H1 (cell line): ENCODE measurements around the gene NPIPA8.
"Not testable (repeated sequence)": the region's sequence is repeated elsewhere in the genome, so short reads cannot be mapped to it uniquely, and the experiment has no call there.

ENCODE experiments used
- BRCA1 ChIP-seq: IDR thresholded peaks from 2 replicates; pipeline ENCODE4 v1.6.1; 2012; ENCODE audit warnings: low read depth, low read length, improper control_type of control experiment
- CBX8 ChIP-seq: fragments of 300-800, 300-1000 bp; sonication (generic); IDR thresholded peaks from 2 replicates; pipeline ENCODE4 v1.7.1; 2016; ENCODE audit warnings: low read depth, low read length, borderline replicate concordance
- CTCF ChIP-seq, 3 experiments: IDR thresholded peaks; 1 replicate in 2 of 3; 2 replicates in 1 of 3; pipeline versions ENCODE4 v1.5.1 to v1.6.1; 2011; ENCODE audit warnings: low read length in 3 of 3, mild to moderate bottlenecking in 3 of 3, inconsistent platforms in 2 of 3, low read depth in 1 of 3, moderate library complexity in 1 of 3; ENCODE audit not compliant: insufficient read depth in 1 of 3; ENCODE audit errors: control extremely low read depth in 1 of 3
- EP300 ChIP-seq, 2 experiments: IDR thresholded peaks; 1 replicate in 1 of 2; 2 replicates in 1 of 2; pipeline ENCODE4 v1.6.1; 2011 to 2012; ENCODE audit warnings: low read depth in 2 of 2, low read length in 2 of 2, mild to moderate bottlenecking in 2 of 2, borderline replicate concordance in 1 of 2, inconsistent platforms in 1 of 2, moderate library complexity in 1 of 2
- EZH2 ChIP-seq: fragments of 200-600 bp; sonication (generic); IDR thresholded peaks from 2 replicates; pipeline ENCODE4 v1.7.1; 2012; ENCODE audit warnings: low read depth, mild to moderate bottlenecking, moderate library complexity, low read length, inconsistent platforms; ENCODE audit not compliant: severe bottlenecking
- HDAC6 ChIP-seq: IDR thresholded peaks from one replicate; pipeline ENCODE4 v1.7.1; 2012; ENCODE audit warnings: low read depth, mild to moderate bottlenecking, inconsistent platforms, low read length, moderate library complexity
- JUND ChIP-seq: IDR thresholded peaks from 2 replicates; pipeline ENCODE4 v1.6.1; 2011; ENCODE audit warnings: mild to moderate bottlenecking, improper control_type of control experiment, low read length
- POLR2A ChIP-seq, 2 experiments: IDR thresholded peaks; 1 replicate in 1 of 2; 2 replicates in 1 of 2; pipeline ENCODE4 v1.6.1; 2011; ENCODE audit warnings: low read depth in 2 of 2, low read length in 2 of 2, mild to moderate bottlenecking in 2 of 2; ENCODE audit errors: control extremely low read depth in 1 of 2
- POLR2AphosphoS5 ChIP-seq: IDR thresholded peaks from 2 replicates; pipeline ENCODE4 v1.6.1; 2011; ENCODE audit warnings: low read depth, low read length
- RAD21 ChIP-seq, 2 experiments: IDR thresholded peaks in 1 of 2; conservative IDR thresholded peaks in 1 of 2; 2 replicates each; pipeline ENCODE4 v1.6.1; 2011; ENCODE audit warnings: low read depth in 2 of 2, low read length in 2 of 2, improper control_type of control experiment in 1 of 2, inconsistent platforms in 1 of 2, mild to moderate bottlenecking in 1 of 2, moderate library complexity in 1 of 2
- RFX5 ChIP-seq: IDR thresholded peaks from 2 replicates; pipeline ENCODE4 v1.6.1; 2011; ENCODE audit warnings: low read depth, low read length, improper control_type of control experiment, borderline replicate concordance
- SIN3A ChIP-seq, 2 experiments: IDR thresholded peaks in 1 of 2; conservative IDR thresholded peaks in 1 of 2; 2 replicates each; pipeline ENCODE4 v1.6.1; 2011 to 2012; ENCODE audit warnings: low read length in 2 of 2, improper control_type of control experiment in 1 of 2, low read depth in 1 of 2, mild to moderate bottlenecking in 1 of 2
- TAF1 ChIP-seq: IDR thresholded peaks from 2 replicates; pipeline ENCODE4 v1.6.1; 2011; ENCODE audit warnings: mild to moderate bottlenecking, low read depth, low read length
- YY1 ChIP-seq: IDR thresholded peaks from 2 replicates; pipeline ENCODE4 v1.6.1; 2011; ENCODE audit warnings: low read depth, mild to moderate bottlenecking, low read length

GRCh38 chr16:18382696-18383095, 46.2 kb upstream of the NPIPA8 start:
- not testable (repeated sequence) for TF ChIP-seq POLR2A (IDR thresholded peaks at IDR 0.05; ENCODE audit: control extremely low read depth in 1 of 2, low read depth in 2 of 2, low read length in 2 of 2); RFX5; SIN3A (conservative IDR thresholded peaks at IDR 0.05 in 1 of 2, IDR thresholded peaks at IDR 0.05 in 1 of 2; ENCODE audit: low read depth in 1 of 2, low read length in 2 of 2); TAF1; EZH2; EP300 (IDR thresholded peaks at IDR 0.05; ENCODE audit: borderline replicate concordance in 1 of 2, low read depth in 2 of 2, low read length in 2 of 2); JUND; CTCF (IDR thresholded peaks at IDR 0.05; ENCODE audit: control extremely low read depth in 1 of 3, insufficient read depth in 1 of 3, low read depth in 1 of 3, low read length in 3 of 3); POLR2AphosphoS5; CBX8; YY1; BRCA1; HDAC6; RAD21 (IDR thresholded peaks at IDR 0.05 in 1 of 2, conservative IDR thresholded peaks at IDR 0.05 in 1 of 2; ENCODE audit: low read depth in 2 of 2, low read length in 2 of 2)
